Chondrocyte (in vitro differentiated cells): ENCODE measurements around the gene HSD3B1. TPM values are rescaled to one million over a fixed set of nuclear protein-coding genes. Genes with fewer than 3 reads are reported as not detected.

Experiments
- DNase-seq: peaks from one replicate; pipeline ENCODE4 v3.0.0; 2021; ENCODE audit warnings: mixed read lengths, low spot score
- H3K27ac Mint-ChIP-seq: one replicate; pipeline ENCODE4 v1.8.0; 2021; ENCODE audit warnings: mild to moderate bottlenecking, moderate library complexity, mixed read lengths; ENCODE audit not compliant: unreplicated experiment
- H3K27me3 Mint-ChIP-seq: 2 replicates; pipeline ENCODE4 v1.8.0; 2021; ENCODE audit warnings: low read depth, mixed read lengths
- H3K36me3 Mint-ChIP-seq: 2 replicates; pipeline ENCODE4 v1.8.0; 2021; ENCODE audit warnings: low read depth, mixed read lengths
- H3K4me1 Mint-ChIP-seq: 2 replicates; pipeline ENCODE4 v1.8.0; 2021; ENCODE audit warnings: low read depth, mild to moderate bottlenecking, mixed read lengths
- H3K4me3 Mint-ChIP-seq: one replicate; pipeline ENCODE4 v1.8.0; 2021; ENCODE audit warnings: mild to moderate bottlenecking, moderate library complexity, mixed read lengths; ENCODE audit not compliant: unreplicated experiment
- H3K9me3 Mint-ChIP-seq: 2 replicates; pipeline ENCODE4 v1.8.0; 2021; ENCODE audit warnings: low read depth, mixed read lengths
- CTCF ChIP-seq: fragments of 200-600 bp; sonication (generic); IDR thresholded peaks from 2 replicates; pipeline ENCODE4 v1.5.0; 2021; ENCODE audit warnings: antibody characterized with exemption, mild to moderate bottlenecking, moderate library complexity
- long read RNA-seq: library from polyadenylated mRNA; stranded (forward); transcript quantifications from one replicate; pipeline ENCODE4 v2.0.0, GENCODE V29; 2021
- total RNA-seq: library from RNA; stranded (reverse); gene quantifications from 3 replicates; pipeline ENCODE4 v1.2.1, GENCODE V29; 2021

HSD3B1 gene
- not detected in 3 replicates for total RNA-seq
- long read RNA-seq: 0 reads

- Mint-ChIP-seq H3K36me3 (peaks cover 2% of the 10 kb centered on the region), H3K4me3 (no peak within 1 kb of the TSS), H3K4me1 (no peaks in the 10 kb centered on the region), H3K27me3 (peaks cover 36% of the 10 kb centered on the region), H3K9me3 (peaks cover 2% of the 10 kb centered on the region), H3K27ac (no peak within 1 kb of the TSS)
- DNase-seq: no peak
- TF ChIP-seq CTCF: no peak
Measured at GRCh38 chr1:119506941-119507340, at the start of gene HSD3B1. HSD3B1 (plus strand) TSS chr1:119507210; CDS start chr1:119507477, 267 bp downstream.

- H3K4me1 Mint-ChIP-seq: no peaks in the 10 kb centered on the region
- DNase-seq: no peak
- H3K4me3 Mint-ChIP-seq: no peak overlapping the region
Measured at GRCh38 chr1:119462964-119463363, 44.0 kb upstream of the HSD3B1 start.

GRCh38 chr1:119463569-119463968 lies 43.4 kb upstream of the HSD3B1 start:
- no peak overlapping the region for H3K4me3 Mint-ChIP-seq
- no peak overlapping the region for H3K27ac Mint-ChIP-seq
- no peaks in the 10 kb centered on the region for H3K4me1 Mint-ChIP-seq
- no peak for DNase-seq
- TF ChIP-seq CTCF: no peak
- H3K27me3 Mint-ChIP-seq: peaks cover 28% of the 10 kb centered on the region
- no peaks in the 10 kb centered on the region for H3K9me3 Mint-ChIP-seq
- no peaks in the 10 kb centered on the region for H3K36me3 Mint-ChIP-seq

More at GRCh38 chr1:119462964-119463363, 44.0 kb upstream of the HSD3B1 start:
- no peak for TF ChIP-seq CTCF
- H3K27ac Mint-ChIP-seq: no peak overlapping the region
- H3K27me3 Mint-ChIP-seq: peaks cover 25% of the 10 kb centered on the region
- no peaks in the 10 kb centered on the region for H3K36me3 Mint-ChIP-seq
- H3K9me3 Mint-ChIP-seq: no peaks in the 10 kb centered on the region

- H3K36me3 Mint-ChIP-seq: peaks cover 4% of the 10 kb centered on the region
- DNase-seq: no peak
- TF ChIP-seq CTCF: no peak
- no peak overlapping the region for H3K4me3 Mint-ChIP-seq
- no peaks in the 10 kb centered on the region for H3K4me1 Mint-ChIP-seq
- H3K27me3 Mint-ChIP-seq: peaks cover 42% of the 10 kb centered on the region
- no peaks in the 10 kb centered on the region for H3K9me3 Mint-ChIP-seq
- H3K27ac Mint-ChIP-seq: no peak overlapping the region
Measured at GRCh38 chr1:119466445-119466844, 40.6 kb upstream of the HSD3B1 start.

GRCh38 chr1:119467219-119467618 lies 39.8 kb upstream of the HSD3B1 start:
- peaks cover 44% of the 10 kb centered on the region for H3K27me3 Mint-ChIP-seq
- no peak for TF ChIP-seq CTCF
- no peak overlapping the region for H3K27ac Mint-ChIP-seq
- H3K4me1 Mint-ChIP-seq: no peaks in the 10 kb centered on the region
- no peak overlapping the region for H3K4me3 Mint-ChIP-seq
- no peak for DNase-seq
- H3K36me3 Mint-ChIP-seq: peaks cover 4% of the 10 kb centered on the region
- H3K9me3 Mint-ChIP-seq: no peaks in the 10 kb centered on the region
